Kidney epithelial cell (primary cell): Measurements from ENCODE around the gene CYP3A5. TPM values are rescaled to one million over a fixed set of nuclear protein-coding genes. Genes with fewer than 3 reads are reported as not detected.
"Not testable (repeated sequence)": the region's sequence is repeated elsewhere in the genome, so short reads cannot be mapped to it uniquely, and the experiment has no call there.

Source experiments
- DNase-seq: peaks from one replicate; pipeline ENCODE4 v3.0.0-alpha.2; 2010; ENCODE audit warnings: low read depth
- H3K27me3 ChIP-seq: 2 replicates; pipeline ENCODE4 v1.6.0; 2011; ENCODE audit warnings: low read length; ENCODE audit not compliant: control insufficient read depth, insufficient read depth
- H3K36me3 ChIP-seq: 2 replicates; pipeline ENCODE4 v1.5.1; 2011; ENCODE audit warnings: low read length; ENCODE audit not compliant: control insufficient read depth, insufficient read depth
- H3K4me3 ChIP-seq: 2 replicates; pipeline ENCODE4 v1.5.1; 2011; ENCODE audit warnings: low read depth, mild to moderate bottlenecking, control low read depth, low read length
- CTCF ChIP-seq: IDR thresholded peaks from 2 replicates; pipeline ENCODE4 v1.5.1; 2011; ENCODE audit warnings: mild to moderate bottlenecking, moderate library complexity, low read length, control low read depth, inconsistent platforms; ENCODE audit not compliant: insufficient read depth, poor library complexity, severe bottlenecking
- total RNA-seq: library from RNA; depleted of rRNA; stranded (reverse); fragments of >200 nt; gene quantifications from 2 replicates; pipeline ENCODE4 v1.2.3, GENCODE V29; 2015

Gene CYP3A5
- total RNA-seq, 1 donor from 2014 or later = 0.25 TPM

DNA sequence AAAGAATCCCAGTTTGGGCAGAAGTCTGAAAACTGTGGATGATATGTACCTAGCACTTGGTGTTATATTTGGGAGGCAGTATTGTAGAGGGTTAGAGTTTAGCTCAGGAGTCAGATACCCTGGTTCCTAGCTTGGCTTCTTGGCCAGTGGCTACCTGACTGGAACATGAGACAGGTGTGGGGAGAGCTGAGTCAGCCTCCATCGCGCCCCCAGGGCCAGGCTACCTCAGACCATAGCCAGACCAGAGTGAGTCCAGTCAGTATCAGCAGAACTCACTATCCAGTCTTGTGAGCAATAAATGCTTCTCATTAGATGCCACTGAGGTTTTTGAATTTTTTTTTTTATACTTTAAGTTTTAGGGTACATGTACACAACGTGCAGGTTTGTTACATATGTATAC is 26.0 kb downstream of the CYP3A5 start:
- no peak for DNase-seq
- Histone ChIP-seq H3K27me3 (no peaks in the 10 kb centered on the region), H3K4me3 (no peak overlapping the region), H3K36me3 (no peaks in the 10 kb centered on the region)
- TF ChIP-seq CTCF = no peak

- DNase-seq, H3K4me3 ChIP-seq, H3K27me3 ChIP-seq: not testable (repeated sequence)
Measured at GRCh38 chr7:99653269-99653668, 26.5 kb downstream of the CYP3A5 start.

DNA sequence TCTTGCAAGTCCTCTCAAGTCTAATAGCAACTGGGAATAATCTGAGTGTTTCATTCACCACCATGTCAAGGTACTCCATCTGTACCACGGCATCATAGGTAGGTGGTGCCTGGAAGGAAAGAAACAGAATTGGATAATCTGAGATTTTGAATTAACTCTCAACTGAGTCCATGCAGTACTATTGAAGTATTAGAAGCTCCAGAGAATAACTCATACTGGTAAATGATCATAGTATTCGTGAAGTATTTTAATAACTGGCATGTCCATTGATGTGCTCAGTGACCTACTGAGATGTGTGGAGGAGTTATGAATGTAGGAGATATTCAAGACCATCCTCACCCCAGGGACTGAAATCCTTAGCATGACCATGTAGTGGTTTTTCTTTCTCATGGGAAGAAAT is 27.1 kb downstream of the CYP3A5 start:
- Histone ChIP-seq H3K36me3 (no peaks in the 10 kb centered on the region), H3K27me3 (no peaks in the 10 kb centered on the region), H3K4me3 (no peak overlapping the region)
- no peak for DNase-seq
- TF ChIP-seq CTCF = no peak

More at GRCh38 chr7:99653269-99653668, 26.5 kb downstream of the CYP3A5 start:
- H3K36me3 ChIP-seq = not testable (repeated sequence)

- no peak for DNase-seq
- no peak for TF ChIP-seq CTCF
- Histone ChIP-seq H3K36me3 (no peaks in the 10 kb centered on the region), H3K4me3 (no peak overlapping the region), H3K27me3 (no peaks in the 10 kb centered on the region)
Measured at GRCh38 chr7:99651290-99651689, 28.5 kb downstream of the CYP3A5 start.

GRCh38 chr7:99648843-99649242 is 31.0 kb downstream of the CYP3A5 start:
- H3K27me3 ChIP-seq = no peaks in the 10 kb centered on the region
- H3K4me3 ChIP-seq = no peak overlapping the region
- TF ChIP-seq CTCF = no peak
- no peaks in the 10 kb centered on the region for H3K36me3 ChIP-seq
- no peak for DNase-seq

GRCh38 chr7:99645590-99645989 is 34.2 kb downstream of the CYP3A5 start:
- DNase-seq = no peak
- Histone ChIP-seq H3K27me3 (no peaks in the 10 kb centered on the region), H3K4me3 (no peak overlapping the region), H3K36me3 (no peaks in the 10 kb centered on the region)
- no peak for TF ChIP-seq CTCF

DNA sequence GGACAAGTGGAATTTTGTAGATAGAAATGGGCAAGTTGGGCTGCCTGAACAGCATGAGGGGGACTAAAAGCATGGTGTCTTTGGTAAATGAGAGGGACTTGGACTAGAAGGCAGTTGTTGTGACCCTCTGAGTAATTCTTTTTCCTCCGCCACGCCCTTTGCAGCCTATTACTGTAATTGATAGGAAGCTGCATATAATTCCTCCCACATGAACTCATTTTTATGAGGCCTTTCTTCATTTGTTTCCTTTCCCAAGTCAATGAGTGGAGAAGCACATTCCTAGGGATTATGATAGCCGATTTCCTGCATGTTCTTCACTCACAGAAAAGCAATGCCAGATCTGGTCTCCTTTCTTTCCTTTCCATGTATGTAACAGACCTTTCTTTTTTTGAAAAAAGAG is 35.4 kb downstream of the CYP3A5 start:
- no peak for DNase-seq
- TF ChIP-seq CTCF = no peak
- Histone ChIP-seq H3K36me3 (no peaks in the 10 kb centered on the region), H3K27me3 (no peaks in the 10 kb centered on the region), H3K4me3 (no peak overlapping the region)
